GM18858 (cell line): ENCODE data around the gene PTPRH.

Source experiments
- ATAC-seq: cut with Tn5 transposase; IDR thresholded peaks from one replicate; pipeline ENCODE4 v1.9.1; 2021; ENCODE audit not compliant: unreplicated experiment

The PTPRH gene

DNA sequence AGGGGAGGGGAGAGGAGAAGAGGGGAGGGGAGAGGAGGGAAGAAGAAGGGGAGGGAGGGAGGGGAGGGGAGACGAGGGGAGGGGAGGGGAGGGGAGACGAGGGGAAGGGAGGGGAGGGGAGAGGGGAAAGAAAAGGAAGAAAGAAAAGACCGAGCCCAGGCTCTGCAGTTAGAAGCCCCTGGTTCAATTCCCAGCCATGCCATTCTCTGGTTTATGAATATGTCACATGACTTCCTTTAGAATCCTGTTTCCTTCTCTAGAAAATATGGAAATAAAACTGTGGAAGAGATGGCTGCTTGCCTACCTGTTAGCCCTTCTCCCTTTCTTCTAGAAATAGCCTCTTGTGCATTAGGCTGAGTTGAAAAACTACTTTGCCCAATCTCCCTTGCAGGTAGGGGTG is 74.6 kb downstream of the PTPRH start:
- no peak for ATAC-seq

DNA sequence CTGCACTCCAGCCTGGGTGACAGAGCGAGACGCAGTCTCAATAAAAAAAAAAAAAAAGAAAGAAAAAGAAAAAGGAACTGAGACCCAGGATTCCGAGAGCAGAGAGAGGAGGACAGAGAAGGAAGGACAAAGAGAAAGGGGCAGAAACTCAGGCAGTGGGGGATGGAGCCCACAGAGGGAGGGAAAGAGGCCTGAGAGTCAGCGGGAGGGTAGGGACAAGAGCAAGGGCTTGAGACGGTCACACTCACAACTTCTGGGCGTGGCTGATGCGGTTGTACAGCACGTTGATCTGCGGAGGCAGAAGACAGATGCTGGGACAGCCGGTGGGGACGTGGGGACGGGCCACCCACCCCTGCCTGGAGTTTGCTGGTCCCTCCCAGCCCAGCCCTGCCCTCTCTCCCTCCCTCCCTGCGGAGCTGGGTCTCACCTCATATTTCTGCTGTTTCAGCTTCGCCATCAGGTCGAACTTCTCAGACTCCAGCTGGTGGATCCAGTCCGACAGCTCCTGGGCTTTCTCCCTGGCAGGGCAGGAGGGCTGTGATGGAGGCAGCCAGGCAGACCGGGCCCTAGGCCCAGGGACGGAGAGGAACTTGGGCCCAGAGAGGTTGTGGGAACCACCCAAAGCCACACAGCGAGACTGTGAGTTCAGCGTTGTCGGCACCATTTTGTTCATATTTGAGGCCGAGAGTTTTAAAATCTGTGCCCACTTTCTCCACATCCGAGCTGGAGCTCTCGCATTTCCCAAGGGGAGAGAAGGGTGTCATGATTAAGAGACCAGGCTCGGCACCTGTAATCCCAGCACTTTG is 75.5 kb downstream of the PTPRH start:
- ATAC-seq = no peak

DNA sequence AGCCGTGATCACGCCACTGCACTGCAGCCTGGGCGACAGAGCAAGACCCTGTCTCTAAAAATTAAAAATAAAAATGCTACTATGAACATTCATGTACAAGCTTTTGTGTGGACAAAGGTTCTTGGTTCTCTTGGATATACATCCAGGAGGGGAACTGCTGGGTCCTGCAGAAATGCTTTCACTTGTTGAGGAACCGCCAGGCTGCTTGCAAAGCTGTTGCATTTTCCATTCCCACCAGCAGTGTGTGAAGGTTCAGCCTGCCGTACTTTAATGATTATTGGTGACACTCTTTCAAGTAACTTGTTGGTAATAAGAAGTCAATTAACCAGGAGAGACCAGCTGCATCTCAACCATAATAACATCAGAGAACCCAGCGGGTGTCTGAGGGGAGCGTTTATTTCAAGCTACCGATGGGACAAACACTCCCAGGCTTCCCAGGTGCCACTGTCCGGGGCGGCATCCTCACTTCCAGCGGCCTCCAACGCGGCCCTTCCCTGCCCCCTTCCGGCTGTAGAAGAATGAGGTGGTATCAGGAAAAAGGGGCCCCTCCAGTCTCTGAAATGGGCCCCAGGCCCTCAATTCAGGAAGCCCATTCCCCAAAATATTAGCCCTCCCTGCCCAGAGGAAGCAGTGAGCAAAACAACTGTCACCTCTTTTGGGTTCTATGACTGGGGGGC is 76.7 kb downstream of the PTPRH start:
- ATAC-seq = no peak

DNA sequence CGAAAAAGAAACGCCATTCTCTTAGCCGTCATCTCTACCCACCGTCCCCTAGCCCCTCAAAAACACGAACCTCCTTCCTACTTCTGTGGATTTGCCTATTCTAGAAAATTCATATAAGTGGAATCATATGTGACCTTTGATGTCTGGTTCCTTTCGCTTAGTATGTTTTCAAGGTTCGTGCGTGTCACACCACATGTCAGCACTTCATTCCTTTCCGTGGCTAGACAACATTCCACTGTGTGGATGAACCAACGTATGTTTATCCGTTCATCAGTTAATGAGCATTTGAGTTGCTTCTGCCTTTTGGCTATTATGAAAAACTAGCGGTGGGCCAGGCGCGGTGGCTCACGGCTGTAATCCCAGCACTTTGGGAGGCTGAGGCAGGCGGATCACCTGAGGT is 77.9 kb downstream of the PTPRH start:
- ATAC-seq = no peak
